Measurements from ENCODE around the gene ATF6B.
"Not testable (repeated sequence)": the region's sequence is repeated elsewhere in the genome, so short reads cannot be mapped to it uniquely, and the experiment has no call there.

Gene ATF6B

DNA sequence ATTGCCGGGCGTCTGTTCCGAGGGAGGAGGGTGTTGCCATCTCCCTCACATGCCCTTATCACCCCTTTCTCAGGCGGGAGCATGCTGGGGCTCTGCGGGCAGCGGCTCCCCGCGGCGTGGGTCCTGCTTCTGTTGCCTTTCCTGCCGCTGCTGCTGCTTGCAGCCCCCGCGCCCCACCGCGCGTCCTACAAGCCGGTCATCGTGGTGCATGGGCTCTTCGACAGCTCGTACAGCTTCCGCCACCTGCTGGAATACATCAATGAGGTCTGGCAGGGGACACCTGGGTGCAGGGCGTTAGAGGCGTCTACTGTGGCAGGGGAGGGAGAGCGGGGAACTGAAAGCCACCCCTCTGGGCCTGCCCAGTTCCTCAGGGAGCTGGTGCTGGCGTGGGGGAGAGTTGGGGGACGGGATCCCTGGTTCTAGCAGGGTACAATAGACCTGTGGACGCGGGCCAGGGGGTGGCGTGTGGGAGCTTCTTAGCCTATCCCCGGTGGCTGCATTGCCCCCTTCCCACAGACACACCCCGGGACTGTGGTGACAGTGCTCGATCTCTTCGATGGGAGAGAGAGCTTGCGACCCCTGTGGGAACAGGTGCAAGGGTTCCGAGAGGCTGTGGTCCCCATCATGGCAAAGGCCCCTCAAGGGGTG lies 26.6 kb upstream of the ATF6B start:
- DNase-seq (ENCODE audit: low read depth in 2 of 2): peak in 1 of 2 donors; percentile 42

DNA sequence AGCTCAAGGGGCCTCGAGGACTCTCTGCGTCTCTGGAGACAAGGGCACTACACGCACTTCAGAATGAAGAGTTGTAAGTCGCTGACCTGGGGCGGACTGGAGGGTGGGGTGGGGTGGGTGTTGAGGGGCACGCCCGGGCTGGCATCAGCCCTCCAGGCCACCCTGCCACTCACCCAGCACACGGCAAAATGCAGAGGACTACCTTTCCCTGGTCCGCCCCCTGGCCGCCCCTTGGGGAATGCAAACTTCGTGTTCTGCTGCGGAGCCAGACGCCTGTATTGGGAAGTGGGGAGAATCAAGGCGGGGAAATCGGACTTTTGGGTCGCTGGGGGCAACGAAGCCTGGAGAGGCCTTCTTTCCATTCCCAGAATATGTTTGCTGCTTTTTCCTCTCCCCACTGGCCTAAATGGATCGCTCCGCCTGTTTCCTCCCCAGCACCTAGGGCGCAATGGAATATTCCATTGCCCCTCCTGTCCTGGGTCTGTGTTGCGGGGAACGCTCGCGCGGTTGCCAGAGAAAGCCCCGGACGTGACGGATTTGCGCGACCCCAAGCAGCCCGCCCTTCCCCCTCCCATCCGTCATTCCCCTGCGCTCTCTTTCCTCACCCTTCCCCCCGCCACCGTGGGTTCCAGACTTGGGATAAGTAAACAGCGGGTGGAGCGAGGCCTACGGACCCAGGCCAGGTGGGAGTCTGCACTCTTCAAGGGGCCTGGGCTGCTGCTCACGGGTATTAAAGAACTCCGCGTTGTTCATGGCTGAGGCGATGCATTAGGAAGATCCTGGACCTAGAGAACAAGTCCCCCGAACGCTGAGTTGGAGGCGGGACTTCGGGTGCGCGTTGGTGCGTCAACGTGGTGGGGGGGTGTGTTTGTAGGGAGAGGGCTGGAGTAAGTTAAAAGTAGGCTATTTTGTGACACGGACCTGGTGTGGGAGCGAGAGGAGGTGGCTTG lies 25.8 kb upstream of the ATF6B start, which contains the start of gene PPT2:
Gene PPT2 (plus strand): TSS at position 578 of the 950 bp plus-strand sequence. CDS start 454 bp downstream, outside the sequence.
- DNase-seq (ENCODE audit: low read depth in 2 of 2): peak; percentile 57 to 65

- DNase-seq (ENCODE audit: low read depth in 2 of 2): no peak
These were observed 24.9 kb upstream of the ATF6B start for GRCh38 chr6:32152769-32153563.

- no peak for DNase-seq (ENCODE audit: low read depth in 2 of 2)
These were observed 24.1 kb upstream of the ATF6B start, which contains the start of gene PRRT1 for GRCh38 chr6:32151863-32152768. Gene PRRT1, minus strand, starts transcription at chr6:32151939. Its CDS starts 112 bp downstream, at chr6:32151827.

DNA sequence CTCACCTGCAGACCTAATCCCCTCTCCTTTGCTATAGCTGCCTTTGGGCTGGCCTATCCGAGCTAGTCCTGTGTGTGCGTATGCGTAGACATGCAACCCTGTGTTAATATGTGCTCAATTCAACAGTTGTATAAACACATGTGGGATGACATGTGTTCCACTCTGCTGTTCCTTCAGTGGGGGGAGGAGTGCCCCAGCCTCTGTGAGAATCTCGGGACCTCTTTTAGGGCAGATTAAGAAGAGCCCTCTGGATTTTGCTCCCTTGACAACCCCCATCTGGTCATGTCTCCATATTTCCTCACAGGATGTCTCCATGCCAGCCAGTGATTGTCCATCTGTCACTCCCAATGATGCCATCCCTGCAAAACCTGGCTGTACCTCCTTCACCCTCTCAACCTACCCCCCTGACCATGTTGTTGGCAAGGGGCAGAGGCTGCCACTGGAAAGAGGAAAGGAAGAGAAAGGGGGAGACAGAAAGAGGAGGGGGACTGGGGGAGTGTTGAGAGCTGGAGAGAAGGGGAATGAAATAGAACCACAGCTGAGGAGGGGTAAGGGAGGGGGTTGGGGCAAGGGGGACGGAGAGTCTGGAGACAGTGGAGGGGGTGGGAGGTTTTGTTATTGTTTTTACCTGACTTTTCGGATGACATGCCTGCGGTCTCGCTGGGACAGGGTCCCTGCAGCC lies 23.3 kb upstream of the ATF6B start:
- DNase-seq (ENCODE audit: low read depth in 2 of 2): no peak

GRCh38 chr6:32149932-32150870 lies 22.2 kb upstream of the ATF6B start:
- DNase-seq (ENCODE audit: low read depth in 2 of 2): no peak

- no peak for DNase-seq (ENCODE audit: low read depth in 2 of 2)
These were observed 21.2 kb upstream of the ATF6B start for GRCh38 chr6:32149092-32149755.

- DNase-seq (ENCODE audit: low read depth in 2 of 2): peak; percentile 37 to 50
These were observed 20.4 kb upstream of the ATF6B start for GRCh38 chr6:32148289-32149091.

DNA sequence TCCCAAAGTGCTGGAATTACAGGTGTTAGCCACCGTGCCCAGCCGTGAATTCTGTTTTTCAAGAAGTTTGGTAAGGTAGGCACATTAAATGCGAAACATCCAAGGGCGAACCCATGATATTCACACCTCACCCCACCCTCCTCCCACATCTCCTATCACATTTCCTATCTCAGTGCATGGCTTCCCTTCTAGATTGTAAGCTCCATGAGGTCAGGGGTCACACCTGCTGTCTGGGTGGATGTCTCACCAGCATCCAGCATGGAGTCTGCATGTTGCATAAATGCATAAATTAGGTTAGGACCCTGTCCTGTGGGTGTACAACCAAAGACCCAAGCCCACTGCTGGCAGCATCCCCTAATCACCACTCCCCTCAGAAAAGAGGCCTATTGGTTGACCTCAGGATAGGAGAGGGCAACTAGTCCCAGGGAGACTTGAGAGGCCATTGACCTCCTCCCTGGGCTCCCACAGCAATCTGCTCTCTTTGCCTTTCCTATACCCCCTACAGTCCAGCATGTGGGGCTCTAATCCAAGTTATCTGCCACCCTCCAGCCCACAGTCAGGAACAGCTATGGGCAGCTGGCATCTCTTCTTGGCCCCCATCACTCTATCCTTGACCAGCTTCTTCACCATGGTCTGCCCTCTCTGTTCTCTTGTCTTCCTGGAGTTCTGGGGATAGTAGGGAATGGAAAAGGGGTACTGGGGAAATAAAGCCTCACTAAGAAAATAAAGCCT lies 19.5 kb upstream of the ATF6B start:
- no peak for DNase-seq (ENCODE audit: low read depth in 2 of 2)

DNA sequence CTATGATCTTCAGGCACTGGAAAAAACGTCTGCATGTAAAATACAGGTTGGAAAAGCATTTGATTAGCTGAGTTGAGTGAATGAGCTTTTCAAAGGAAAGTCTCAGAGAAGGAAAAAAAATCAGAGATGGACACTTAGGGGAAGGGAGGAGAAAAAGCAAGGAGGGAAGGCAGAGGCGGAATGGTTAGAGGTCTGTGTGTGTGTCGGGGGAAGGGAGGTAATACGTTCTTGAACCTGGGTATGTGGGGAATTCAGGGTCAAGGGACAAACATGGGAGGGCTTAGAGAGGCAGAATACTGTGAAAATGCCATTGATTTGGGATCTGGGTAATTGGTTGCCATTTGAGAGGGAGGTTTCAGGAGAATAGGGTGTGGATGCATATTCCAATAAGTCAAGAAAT lies 18.6 kb upstream of the ATF6B start:
- DNase-seq (ENCODE audit: low read depth in 2 of 2): no peak

DNA sequence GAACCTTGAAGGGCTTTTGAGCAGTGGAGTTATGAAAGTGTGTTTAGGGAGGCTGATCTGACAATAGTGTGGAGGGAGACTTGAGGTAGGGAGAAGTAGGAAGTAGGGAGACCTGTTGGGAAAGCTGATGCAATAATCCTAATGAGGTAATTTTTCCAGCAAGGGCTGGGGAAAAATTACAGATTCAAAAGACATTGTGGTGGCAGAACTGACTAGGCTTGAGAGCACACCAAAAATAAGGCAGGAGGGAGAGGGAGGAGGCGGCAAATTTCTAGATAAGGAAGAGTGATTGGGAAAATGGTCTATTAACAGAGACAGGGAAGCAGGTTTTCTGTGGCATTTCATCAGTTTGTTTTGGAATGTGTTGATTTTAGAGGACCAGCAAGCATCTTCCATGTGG lies 18.2 kb upstream of the ATF6B start:
- no peak for DNase-seq (ENCODE audit: low read depth in 2 of 2)

DNA sequence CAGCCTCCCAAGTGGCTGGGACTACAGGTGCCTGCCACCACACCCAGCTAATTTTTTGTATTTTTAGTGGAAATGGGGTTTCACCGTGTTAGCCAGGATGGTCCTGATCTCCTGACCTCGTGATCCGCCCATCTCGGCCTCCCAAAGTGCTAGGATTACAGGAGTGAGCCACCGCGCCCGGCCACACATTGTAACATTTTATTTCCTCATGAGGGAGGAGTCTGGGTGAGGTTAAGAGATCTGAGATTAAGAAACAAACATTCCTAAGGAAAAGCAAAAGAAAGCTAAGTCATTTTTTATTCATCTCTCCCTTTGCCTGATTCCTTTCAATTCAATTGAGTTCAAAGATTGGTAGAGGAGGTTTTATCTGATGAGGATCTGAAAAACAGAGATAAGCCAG lies 16.2 kb upstream of the ATF6B start:
- not testable (repeated sequence) for DNase-seq (ENCODE audit: low read depth in 2 of 2)

- DNase-seq (ENCODE audit: low read depth in 2 of 2): no peak
These were observed 12.5 kb upstream of the ATF6B start for GRCh38 chr6:32140420-32141046.

GRCh38 chr6:32139590-32139989 lies 11.5 kb upstream of the ATF6B start:
- DNase-seq (ENCODE audit: low read depth in 2 of 2): no peak

DNA sequence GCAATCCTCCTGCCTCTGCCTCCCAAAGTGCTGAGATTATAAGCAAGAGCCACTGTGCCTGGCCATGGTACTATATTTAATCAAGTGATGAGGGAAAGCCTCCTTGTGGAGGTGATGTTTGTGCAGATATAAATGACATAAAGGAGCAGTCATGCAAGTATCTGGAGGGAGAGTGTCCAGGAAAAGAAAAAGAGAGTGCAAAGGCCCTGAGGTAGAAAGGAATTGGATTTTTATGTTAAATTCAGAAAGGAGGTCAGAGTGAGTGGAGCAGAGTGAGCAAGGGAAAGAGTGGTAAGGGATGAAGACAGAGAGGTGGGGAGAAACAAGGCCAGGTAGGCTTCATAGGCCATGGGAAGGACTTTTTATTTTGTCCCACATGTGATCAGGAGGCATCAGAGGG lies 9.4 kb upstream of the ATF6B start:
- DNase-seq (ENCODE audit: low read depth in 2 of 2): no peak

- no peak for DNase-seq (ENCODE audit: low read depth in 2 of 2)
These were observed 5.7 kb upstream of the ATF6B start for GRCh38 chr6:32133786-32134185.

DNA sequence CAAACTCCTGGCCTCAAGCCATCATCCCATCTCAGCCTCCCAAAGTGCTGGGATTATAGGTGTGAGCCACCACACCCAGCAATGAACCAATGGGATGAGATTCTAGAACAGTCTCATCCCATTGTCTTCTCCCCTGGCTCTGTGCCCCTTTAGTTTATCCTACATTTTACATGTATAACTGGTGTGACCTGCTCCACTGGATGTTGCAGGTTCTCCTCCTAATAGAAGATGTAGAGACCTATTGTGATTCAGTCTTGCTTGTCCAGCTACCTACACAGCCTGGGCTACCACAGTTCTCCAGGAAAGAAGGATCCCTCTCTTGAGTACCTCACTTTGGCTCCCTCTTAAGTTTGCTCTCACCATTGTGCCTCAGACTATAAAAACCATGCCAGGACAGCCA lies 4.1 kb upstream of the ATF6B start:
- no peak for DNase-seq (ENCODE audit: low read depth in 2 of 2)

Measured in stimulated activated CD8-positive, alpha-beta memory T cell treated with anti-CD3 and anti-CD28 coated beads, Interleukin-2, amount 100 ng/mL, for 1 hour (primary cell).